Measurements from ENCODE around the gene AATK.

The AATK gene

GRCh38 chr17:81183807-81184206 is 17.8 kb upstream of the AATK start:
- peaks cover 9% of the 10 kb centered on the region; the same call in 1 of the 2 replicates for H3K27me3 ChIP-seq
- H3K4me1 ChIP-seq: peaks cover 36% of the 10 kb centered on the region

GRCh38 chr17:81183316-81183715 is 17.3 kb upstream of the AATK start:
- TF ChIP-seq Cebpa-rat (IDR thresholded peaks at IDR 0.05): no peak
- Histone ChIP-seq H3K27ac (no peak overlapping the region), H3K36me3 (peaks cover 10% of the 10 kb centered on the region), H3K4me2 (no peak overlapping the region), H4K20me1 (peaks cover 8% of the 10 kb centered on the region; the same call in 1 of the 2 replicates), H3K4me3 (no peak overlapping the region), H3K27me3 (peaks cover 9% of the 10 kb centered on the region; the same call in 1 of the 2 replicates), H3K9ac (no peak overlapping the region), H3K4me1 (peaks cover 41% of the 10 kb centered on the region), H3K9me3 (no peaks in the 10 kb centered on the region)

More at GRCh38 chr17:81183807-81184206, 17.8 kb upstream of the AATK start:
- no peak overlapping the region for H3K4me2 ChIP-seq
- no peak overlapping the region for H3K4me3 ChIP-seq
- peaks cover 3% of the 10 kb centered on the region; the same call in 1 of the 2 replicates for H4K20me1 ChIP-seq
- no peak for TF ChIP-seq Cebpa-rat (IDR thresholded peaks at IDR 0.05)
- peaks cover 15% of the 10 kb centered on the region for H3K36me3 ChIP-seq
- H3K9ac ChIP-seq: no peak overlapping the region
- H3K27ac ChIP-seq: no peak overlapping the region
- H3K9me3 ChIP-seq: no peaks in the 10 kb centered on the region

GRCh38 chr17:81182596-81182995 is 16.6 kb upstream of the AATK start:
- Histone ChIP-seq H3K4me1 (peaks cover 45% of the 10 kb centered on the region), H3K27me3 (peaks cover 9% of the 10 kb centered on the region; the same call in 1 of the 2 replicates), H3K9ac (no peak overlapping the region), H3K27ac (no peak overlapping the region), H3K4me2 (no peak overlapping the region), H3K36me3 (0 out of 2 replicates have a peak, but pooled peaks cover 4% of the 10 kb centered on the region), H3K9me3 (no peaks in the 10 kb centered on the region), H3K4me3 (no peak overlapping the region), H4K20me1 (peaks cover 10% of the 10 kb centered on the region; the same call in 1 of the 2 replicates)
- TF ChIP-seq Cebpa-rat (IDR thresholded peaks at IDR 0.05): no peak

GRCh38 chr17:81181811-81182185 is 15.8 kb upstream of the AATK start:
- no peak overlapping the region for H3K27ac ChIP-seq
- no peak overlapping the region for H3K9ac ChIP-seq
- no peak overlapping the region for H3K4me3 ChIP-seq
- no peak for TF ChIP-seq Cebpa-rat (IDR thresholded peaks at IDR 0.05)
- H3K4me1 ChIP-seq: peaks cover 43% of the 10 kb centered on the region
- H3K4me2 ChIP-seq: no peak overlapping the region
- H4K20me1 ChIP-seq: peaks cover 10% of the 10 kb centered on the region; the same call in 1 of the 2 replicates
- H3K27me3 ChIP-seq: peaks cover 9% of the 10 kb centered on the region; the same call in 1 of the 2 replicates
- H3K36me3 ChIP-seq: no peaks in the 10 kb centered on the region
- no peaks in the 10 kb centered on the region for H3K9me3 ChIP-seq

- no peak for TF ChIP-seq Cebpa-rat (IDR thresholded peaks at IDR 0.05)
- no peaks in the 10 kb centered on the region for H3K9me3 ChIP-seq
- H3K9ac ChIP-seq: no peak overlapping the region
- no peaks in the 10 kb centered on the region for H3K36me3 ChIP-seq
- no peak overlapping the region; the same call in 1 of the 2 replicates for H3K27ac ChIP-seq
- H3K4me3 ChIP-seq: no peak overlapping the region
- peaks cover 43% of the 10 kb centered on the region for H3K4me1 ChIP-seq
- peak overlapping the region; percentile 91 for H3K4me2 ChIP-seq
- peaks cover 10% of the 10 kb centered on the region; the same call in 1 of the 2 replicates for H4K20me1 ChIP-seq
- H3K27me3 ChIP-seq: peaks cover 9% of the 10 kb centered on the region; the same call in 1 of the 2 replicates
Measured at GRCh38 chr17:81180836-81181810, 15.1 kb upstream of the AATK start.

- peak overlapping the region; percentile 91 for H3K4me2 ChIP-seq
- H3K36me3 ChIP-seq: no peaks in the 10 kb centered on the region
- H3K4me3 ChIP-seq: no peak overlapping the region
- peak overlapping the region; percentile 65 for H3K27ac ChIP-seq
- H3K9ac ChIP-seq: peak overlapping the region; percentile 48
- peaks cover 43% of the 10 kb centered on the region for H3K4me1 ChIP-seq
- peaks cover 9% of the 10 kb centered on the region; the same call in 1 of the 2 replicates for H3K27me3 ChIP-seq
- H4K20me1 ChIP-seq: peaks cover 10% of the 10 kb centered on the region; the same call in 1 of the 2 replicates
- TF ChIP-seq Cebpa-rat (IDR thresholded peaks at IDR 0.05): no peak
- peaks cover 8% of the 10 kb centered on the region for H3K9me3 ChIP-seq
Measured at GRCh38 chr17:81179861-81180260, 13.8 kb upstream of the AATK start.

GRCh38 chr17:81179220-81179619 is 13.2 kb upstream of the AATK start:
- H3K4me2 ChIP-seq: peak overlapping the region; percentile 91
- H3K9me3 ChIP-seq: peaks cover 8% of the 10 kb centered on the region
- TF ChIP-seq Cebpa-rat (IDR thresholded peaks at IDR 0.05): no peak
- peaks cover 6% of the 10 kb centered on the region; the same call in 1 of the 2 replicates for H3K27me3 ChIP-seq
- peaks cover 10% of the 10 kb centered on the region; the same call in 1 of the 2 replicates for H4K20me1 ChIP-seq
- peaks cover 43% of the 10 kb centered on the region for H3K4me1 ChIP-seq
- peak overlapping the region; percentile 48 for H3K9ac ChIP-seq
- H3K36me3 ChIP-seq: no peaks in the 10 kb centered on the region
- no peak overlapping the region; the same call in 1 of the 2 replicates for H3K4me3 ChIP-seq
- peak overlapping the region; percentile 65 for H3K27ac ChIP-seq

- Histone ChIP-seq H3K4me2 (peak overlapping the region; percentile 91), H4K20me1 (peaks cover 10% of the 10 kb centered on the region; the same call in 1 of the 2 replicates), H3K4me1 (peaks cover 43% of the 10 kb centered on the region), H3K9me3 (peaks cover 8% of the 10 kb centered on the region), H3K27ac (0 out of 2 replicates have a peak overlapping the region, but pooled peaks have one; percentile 26), H3K27me3 (no peaks in the 10 kb centered on the region), H3K36me3 (no peaks in the 10 kb centered on the region), H3K4me3 (no peak overlapping the region; the same call in 1 of the 2 replicates), H3K9ac (peak overlapping the region; percentile 48; the same call in 1 of the 2 replicates)
- TF ChIP-seq Cebpa-rat (IDR thresholded peaks at IDR 0.05): no peak
Measured at GRCh38 chr17:81178136-81179091, 12.4 kb upstream of the AATK start.

- Histone ChIP-seq H3K27ac (no peak overlapping the region), H3K4me3 (no peak overlapping the region), H3K36me3 (no peaks in the 10 kb centered on the region), H3K9me3 (peaks cover 8% of the 10 kb centered on the region), H3K4me1 (peaks cover 55% of the 10 kb centered on the region), H3K4me2 (no peak overlapping the region), H4K20me1 (peaks cover 10% of the 10 kb centered on the region; the same call in 1 of the 2 replicates), H3K27me3 (no peaks in the 10 kb centered on the region; the same call in 1 of the 2 replicates), H3K9ac (no peak overlapping the region)
- no peak for TF ChIP-seq Cebpa-rat (IDR thresholded peaks at IDR 0.05)
Measured at GRCh38 chr17:81176666-81177065, 10.6 kb upstream of the AATK start.
